NCI-H2081 treated with DMSO at 0.1 percent for 48 hours (cell line): ENCODE results near the gene GHDC.
"Not testable (repeated sequence)": the region's sequence is repeated elsewhere in the genome, so short reads cannot be mapped to it uniquely, and the experiment has no call there.

Source experiments
- DNase-seq: peaks from one replicate; lab custom pipeline; 2025; lab: John Stamatoyannopoulos, UW

Gene GHDC

GRCh38 chr17:42202696-42203095, 8.4 kb upstream of the GHDC start:
- no peak for DNase-seq

GRCh38 chr17:42202159-42202558, 7.9 kb upstream of the GHDC start:
- DNase-seq, result no peak

- no peak for DNase-seq
Measured at GRCh38 chr17:42201458-42201772, 7.1 kb upstream of the GHDC start.

- no peak for DNase-seq
Measured at GRCh38 chr17:42200706-42201457, 6.6 kb upstream of the GHDC start.

- DNase-seq, result no peak
Measured at GRCh38 chr17:42199416-42200011, 5.2 kb upstream of the GHDC start.

GRCh38 chr17:42198897-42199296, 4.6 kb upstream of the GHDC start:
- DNase-seq, result no peak

- no peak for DNase-seq
Measured at GRCh38 chr17:42197564-42198156, 3.4 kb upstream of the GHDC start.

- DNase-seq, result no peak
Measured at GRCh38 chr17:42193216-42193968, 902 bp downstream of the GHDC start.

- DNase-seq, result no peak
Measured at GRCh38 chr17:42192189-42193126, 1.8 kb downstream of the GHDC start.

- no peak for DNase-seq
Measured at GRCh38 chr17:42191275-42191608, 3.1 kb downstream of the GHDC start.

- DNase-seq, result no peak
Measured at GRCh38 chr17:42190491-42191274, 3.6 kb downstream of the GHDC start.

GRCh38 chr17:42189651-42189965, 4.7 kb downstream of the GHDC start:
- no peak for DNase-seq

GRCh38 chr17:42188749-42189650, 5.3 kb downstream of the GHDC start:
- no peak for DNase-seq

- DNase-seq, result no peak
Measured at GRCh38 chr17:42187833-42188232, 6.5 kb downstream of the GHDC start.

GRCh38 chr17:42186191-42186590, 8.1 kb downstream of the GHDC start:
- not testable (repeated sequence) for DNase-seq

GRCh38 chr17:42185621-42185930, 8.7 kb downstream of the GHDC start:
- no peak for DNase-seq

GRCh38 chr17:42184713-42185620, 9.3 kb downstream of the GHDC start, which contains the start of gene HCRT:
TSS of gene HCRT (minus strand) at chr17:42185452. CDS start at chr17:42185365, 87 bp downstream.
- no peak for DNase-seq

GRCh38 chr17:42183741-42184711, 10.3 kb downstream of the GHDC start:
- DNase-seq, result no peak
